GM21529 (cell line): ENCODE results near the gene GPSM1.

Experiments used
- ATAC-seq: cut with Tn5 transposase; IDR thresholded peaks from one replicate; pipeline ENCODE4 v1.9.1; 2021; ENCODE audit not compliant: unreplicated experiment

Gene GPSM1, protein sequence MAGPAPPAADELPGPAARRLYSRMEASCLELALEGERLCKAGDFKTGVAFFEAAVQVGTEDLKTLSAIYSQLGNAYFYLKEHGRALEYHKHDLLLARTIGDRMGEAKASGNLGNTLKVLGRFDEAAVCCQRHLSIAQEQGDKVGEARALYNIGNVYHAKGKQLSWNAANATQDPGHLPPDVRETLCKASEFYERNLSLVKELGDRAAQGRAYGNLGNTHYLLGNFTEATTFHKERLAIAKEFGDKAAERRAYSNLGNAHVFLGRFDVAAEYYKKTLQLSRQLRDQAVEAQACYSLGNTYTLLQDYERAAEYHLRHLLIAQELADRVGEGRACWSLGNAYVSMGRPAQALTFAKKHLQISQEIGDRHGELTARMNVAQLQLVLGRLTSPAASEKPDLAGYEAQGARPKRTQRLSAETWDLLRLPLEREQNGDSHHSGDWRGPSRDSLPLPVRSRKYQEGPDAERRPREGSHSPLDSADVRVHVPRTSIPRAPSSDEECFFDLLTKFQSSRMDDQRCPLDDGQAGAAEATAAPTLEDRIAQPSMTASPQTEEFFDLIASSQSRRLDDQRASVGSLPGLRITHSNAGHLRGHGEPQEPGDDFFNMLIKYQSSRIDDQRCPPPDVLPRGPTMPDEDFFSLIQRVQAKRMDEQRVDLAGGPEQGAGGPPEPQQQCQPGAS

DNA sequence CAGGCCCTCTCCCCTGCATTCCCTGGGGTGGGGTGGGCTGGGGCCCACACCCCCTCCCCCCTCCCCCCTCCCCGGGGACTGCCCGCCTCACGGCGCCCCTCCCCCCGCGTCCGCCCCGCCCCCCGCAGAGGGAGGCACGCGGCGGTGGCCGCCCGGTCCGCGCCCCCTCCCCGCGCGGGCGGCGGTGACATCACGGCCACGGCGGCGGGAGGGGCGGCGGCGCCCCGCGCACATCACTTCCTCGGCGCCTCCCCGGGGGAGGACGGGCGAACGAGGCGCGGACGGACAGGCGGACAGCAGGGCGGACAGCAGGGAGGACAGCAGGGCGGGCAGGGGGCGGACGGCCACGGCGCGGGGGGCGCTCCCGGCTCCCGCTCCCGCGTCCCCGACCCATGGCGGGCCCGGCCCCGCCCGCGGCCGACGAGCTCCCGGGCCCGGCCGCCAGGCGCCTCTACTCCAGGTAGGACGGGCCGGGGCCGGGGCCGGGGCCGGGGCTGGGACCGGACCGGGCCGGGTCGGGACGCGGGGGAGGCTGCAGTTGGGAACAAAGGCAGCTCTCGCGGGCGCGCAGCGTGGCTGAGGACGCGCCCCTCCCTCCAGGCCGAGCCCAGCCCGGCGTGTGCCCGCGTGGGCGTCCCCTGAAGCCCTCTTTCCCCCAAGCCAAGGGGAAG is at the start of gene GPSM1:
TSS of gene GPSM1 (plus strand) at position 236 of the 671 bp plus-strand sequence. CDS start at position 393, 157 bp downstream.
- ATAC-seq = no peak

DNA sequence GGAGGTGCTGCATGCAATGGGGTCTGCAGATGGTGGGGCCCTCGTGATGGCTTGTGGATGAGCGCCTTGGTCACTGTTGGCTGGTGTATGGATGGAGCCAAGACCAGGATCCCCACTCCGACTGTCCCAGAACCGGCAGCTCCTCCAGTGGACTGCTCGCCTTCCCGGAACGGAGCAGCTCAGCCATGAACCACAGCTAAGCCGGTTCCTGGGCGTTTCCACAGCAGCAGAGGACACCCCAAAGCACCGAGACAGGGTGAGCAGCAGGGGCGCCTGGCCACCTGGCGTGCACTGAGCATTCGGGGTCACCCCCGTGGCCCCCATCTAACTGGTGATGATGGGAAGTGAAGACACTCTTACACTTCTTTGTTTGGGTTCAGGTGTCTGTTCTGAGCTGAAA is 49.6 kb upstream of the GPSM1 start:
- ATAC-seq = no peak

DNA sequence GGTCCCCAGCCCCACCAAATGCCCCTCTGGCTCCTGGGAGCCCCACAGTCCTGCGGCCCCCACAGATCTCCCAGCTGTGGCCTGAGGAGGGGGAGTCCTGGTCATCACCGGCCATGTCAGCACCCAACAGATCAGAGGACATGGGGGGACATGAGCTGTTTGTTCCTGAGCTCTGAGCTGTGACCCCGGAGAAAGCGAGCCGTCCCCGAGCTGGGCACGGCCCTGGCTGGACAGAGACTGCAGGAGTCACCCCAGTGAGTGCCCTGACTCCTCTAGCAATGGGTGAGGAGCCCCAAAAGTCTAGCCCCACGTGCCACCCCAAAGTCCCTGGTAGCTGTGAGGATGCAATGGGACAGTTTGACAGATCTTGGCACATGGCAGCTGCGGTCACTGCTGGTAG is 49.1 kb upstream of the GPSM1 start:
- no peak for ATAC-seq

DNA sequence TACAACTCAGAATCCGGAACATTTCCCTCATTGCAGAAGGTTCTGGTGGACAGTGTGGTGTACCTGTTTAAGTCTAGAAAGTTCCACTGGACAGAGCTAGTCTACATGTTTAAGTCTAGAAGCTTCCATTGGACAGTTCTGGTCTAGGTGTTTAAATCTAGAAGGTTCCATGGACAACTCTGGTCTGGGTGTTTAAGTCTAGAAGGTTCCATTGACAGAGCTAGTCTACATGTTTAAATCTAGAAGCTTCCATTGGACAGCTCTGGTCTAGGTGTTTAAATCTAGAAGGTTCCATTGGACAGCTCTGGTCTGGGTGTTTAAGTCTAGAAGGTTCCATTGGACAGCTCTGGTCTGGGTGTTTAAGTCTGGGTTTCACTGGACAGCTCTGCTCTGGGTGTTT is 48.4 kb upstream of the GPSM1 start:
- ATAC-seq = no peak

DNA sequence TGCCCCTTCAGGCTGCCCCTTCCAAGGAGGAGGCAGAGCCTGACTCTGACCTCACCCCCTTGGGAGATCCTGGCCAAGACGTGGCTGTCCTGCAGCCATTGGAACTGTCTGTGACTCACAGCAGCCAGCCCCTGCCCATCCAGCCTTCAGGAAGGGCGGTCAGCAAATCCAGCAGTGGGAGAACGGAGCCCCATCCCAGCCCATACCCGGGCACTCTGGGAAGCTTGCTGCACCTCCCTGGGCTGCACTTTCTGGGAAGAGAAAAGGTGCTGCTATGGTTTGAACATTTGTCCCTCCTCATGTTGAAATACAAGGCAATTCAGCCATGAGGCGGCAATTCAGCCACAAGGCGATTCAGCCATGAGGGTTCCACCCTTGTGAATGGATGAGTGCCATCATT is 47.9 kb upstream of the GPSM1 start:
- ATAC-seq = no peak

DNA sequence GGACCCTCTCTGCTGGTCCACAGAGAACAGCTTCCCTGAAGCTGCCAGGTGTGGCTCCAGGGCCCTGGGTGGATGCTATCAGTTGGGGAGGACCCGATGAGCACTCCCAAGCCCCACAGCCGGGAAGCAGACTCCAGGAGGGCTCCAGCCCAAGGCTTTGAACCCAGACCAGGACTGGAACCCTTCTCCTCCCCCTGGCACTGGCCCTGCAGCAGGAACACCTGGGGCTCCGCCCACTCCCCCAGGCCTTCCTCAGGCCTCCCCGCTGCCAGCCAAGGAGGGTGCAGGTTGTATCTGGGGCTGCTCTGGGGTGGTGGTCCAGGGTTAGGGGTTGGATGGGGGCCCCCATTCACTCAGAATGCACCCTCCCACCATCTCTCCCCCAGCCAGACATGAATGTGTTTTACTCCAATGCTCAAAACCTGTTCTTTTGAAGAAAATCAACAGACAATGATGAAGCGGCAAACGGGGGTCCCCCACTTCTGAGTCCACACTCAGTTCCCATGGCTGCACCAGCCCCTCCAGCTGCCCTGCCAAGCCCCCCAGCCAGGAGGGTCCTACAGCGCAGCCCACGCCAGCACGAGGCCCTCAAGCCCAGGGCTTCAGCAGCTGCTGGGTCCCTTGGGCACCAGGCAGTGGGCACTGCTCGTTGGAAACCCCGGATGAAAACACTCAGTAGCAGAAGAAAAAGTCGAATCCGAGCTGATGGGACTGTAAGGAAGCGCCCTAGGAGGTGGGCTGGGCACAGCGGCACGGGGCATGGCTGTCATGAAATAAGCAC is 46.6 kb upstream of the GPSM1 start:
- ATAC-seq = no peak

DNA sequence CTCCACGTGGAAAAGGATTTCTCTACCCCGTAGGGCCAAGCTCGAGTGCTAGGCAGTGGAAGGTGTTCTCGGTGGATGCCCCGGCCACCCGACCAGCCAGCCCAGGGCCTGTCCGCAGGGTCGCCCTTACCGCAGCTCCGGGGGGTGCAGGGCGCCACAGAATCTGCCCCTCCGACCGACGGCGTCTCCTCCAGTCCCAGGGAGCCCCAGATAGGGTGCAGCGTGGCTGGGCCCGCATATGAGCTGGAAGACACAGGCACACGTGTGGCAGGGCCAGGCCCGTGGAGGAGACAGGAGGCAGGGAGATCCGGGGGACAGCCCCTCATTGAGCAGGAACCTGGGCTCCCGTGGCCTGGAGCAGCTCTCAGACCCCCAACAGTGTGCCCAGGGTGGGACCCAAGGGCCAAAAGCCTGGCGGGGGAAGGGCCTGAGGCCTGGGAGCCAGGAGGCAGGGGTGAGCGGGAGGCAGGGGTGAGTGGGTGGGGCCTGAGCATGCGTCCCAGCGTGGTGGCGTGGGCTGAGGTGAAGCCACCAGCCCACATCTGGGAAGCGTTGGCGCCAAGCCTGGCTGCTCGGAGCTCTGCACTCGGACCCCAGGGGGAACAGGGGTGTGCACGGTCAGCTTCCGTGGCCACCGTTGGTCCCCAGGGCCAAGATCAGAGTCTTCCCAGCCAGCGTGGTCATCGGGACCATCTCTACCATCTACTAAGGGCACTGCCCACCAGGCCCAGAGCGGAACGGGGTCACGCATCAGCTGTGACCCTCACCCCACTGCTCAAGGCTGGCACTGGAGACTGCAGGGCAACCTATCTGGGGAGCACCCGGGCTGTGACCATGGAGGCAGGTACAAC is 45.7 kb upstream of the GPSM1 start:
- no peak for ATAC-seq

DNA sequence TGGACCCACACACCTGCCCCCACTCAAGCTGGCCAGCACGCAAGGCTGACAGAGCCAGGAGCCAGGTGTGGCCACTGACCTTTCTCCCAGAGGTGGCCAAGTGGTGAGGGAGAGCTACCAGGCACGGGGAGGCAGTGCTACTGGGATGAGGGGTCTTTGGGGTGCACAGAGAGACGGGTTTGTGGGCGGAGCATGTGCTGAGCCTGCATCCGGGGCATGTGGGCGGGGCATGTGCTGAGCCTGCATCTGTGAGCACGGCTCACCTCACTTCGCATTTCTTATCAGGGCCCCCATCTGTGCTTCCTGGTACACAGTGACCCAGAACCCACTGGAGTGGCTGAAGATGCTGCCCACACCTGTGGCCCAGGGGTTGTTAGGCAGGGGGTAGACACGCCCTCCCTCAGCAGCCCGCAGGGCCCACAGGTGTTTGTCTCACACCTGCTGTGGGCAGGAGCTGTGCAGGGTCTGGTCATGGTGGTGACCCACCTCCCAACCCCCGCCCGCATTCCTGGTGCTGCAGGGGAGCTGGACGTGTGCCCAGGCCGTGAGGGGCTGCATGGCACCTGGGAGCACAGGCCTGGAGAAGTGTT is 45.0 kb upstream of the GPSM1 start:
- ATAC-seq = no peak

DNA sequence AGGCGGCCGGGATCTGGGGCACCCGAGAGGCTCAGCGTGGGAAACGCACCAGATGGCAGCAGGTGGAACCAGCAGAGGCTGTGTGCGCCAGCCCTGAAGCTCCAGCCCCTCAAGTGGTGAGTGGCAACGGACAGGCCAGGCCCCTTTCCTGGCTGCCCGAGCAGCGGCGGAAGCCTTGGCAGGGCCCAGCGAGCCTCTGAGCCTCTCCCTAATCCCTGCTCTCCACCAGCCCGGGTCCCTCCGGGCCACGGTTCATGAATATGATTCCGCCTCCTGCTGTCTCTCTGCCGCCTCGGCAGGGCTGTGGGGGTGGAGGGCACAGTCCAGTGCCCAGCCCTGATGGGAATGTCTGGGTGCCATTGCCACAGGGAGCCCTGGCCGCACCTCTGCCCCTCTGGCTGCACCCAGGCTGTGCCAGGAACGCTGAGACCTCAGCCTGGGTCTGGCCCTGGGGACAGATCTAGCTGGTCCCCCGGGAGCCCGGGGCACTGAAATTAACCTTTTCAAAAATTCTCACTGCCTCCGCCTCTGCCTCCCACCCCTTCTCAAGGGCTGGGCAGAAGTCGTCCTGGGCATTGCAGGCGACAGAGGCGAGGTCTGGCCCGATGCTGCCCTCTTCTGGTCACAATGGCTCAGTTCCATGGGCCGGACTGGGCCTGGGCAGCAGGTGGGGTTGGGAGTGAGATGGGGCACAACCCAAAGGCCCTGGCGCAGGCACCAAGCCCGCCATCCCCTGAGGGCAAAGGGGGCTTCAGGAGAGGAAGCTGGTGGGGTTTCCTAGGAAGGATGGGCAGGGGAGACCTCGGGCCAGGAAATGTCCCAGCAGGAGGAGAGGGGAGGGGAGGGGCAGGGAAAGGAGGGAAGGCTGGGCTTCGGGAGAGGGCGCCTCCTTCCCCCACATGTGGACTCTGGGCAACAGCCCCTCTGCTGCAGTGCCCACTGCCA is 43.8 kb upstream of the GPSM1 start:
- peak; percentile 72 for ATAC-seq

DNA sequence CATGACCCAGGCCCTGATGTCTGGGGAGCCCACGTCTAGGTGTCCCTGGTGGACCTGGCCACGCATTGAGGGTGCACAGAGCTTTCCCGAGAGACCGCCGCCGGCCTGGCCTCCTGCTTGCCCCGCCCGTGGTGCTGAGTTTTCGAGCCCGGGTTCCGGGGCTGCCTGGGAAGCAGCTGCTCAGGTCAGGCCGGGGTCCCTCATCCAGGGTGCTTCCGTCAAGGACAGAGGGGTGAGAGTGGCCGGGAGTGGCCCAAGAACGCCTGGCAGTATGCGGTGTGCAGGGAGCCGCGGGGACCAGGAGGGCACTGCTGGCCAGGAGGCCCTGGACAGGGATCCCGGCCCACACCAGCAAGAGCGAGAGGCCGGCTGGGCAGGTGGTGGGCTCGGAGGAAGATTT is 43.0 kb upstream of the GPSM1 start:
- no peak for ATAC-seq

DNA sequence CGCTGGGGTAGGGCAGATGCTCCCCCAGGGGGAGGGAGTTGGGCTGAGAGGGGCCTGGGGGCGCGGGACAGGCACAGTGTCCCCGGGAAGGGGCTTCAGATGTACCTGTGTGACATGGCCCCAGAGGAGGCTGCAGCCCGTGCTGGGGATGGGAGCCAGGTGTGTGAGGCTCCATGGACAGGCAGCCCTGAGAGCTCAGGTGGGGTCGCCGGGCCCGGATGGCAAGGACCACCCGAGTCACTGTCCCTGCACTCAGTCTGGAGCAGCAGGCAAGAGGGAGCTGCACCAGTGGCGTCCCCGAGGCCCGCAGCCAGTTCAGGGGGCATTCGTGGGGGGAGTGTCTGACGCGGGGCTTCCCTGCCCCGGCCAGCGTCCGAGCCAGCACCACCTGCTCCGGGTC is 42.4 kb upstream of the GPSM1 start:
- ATAC-seq = no peak

DNA sequence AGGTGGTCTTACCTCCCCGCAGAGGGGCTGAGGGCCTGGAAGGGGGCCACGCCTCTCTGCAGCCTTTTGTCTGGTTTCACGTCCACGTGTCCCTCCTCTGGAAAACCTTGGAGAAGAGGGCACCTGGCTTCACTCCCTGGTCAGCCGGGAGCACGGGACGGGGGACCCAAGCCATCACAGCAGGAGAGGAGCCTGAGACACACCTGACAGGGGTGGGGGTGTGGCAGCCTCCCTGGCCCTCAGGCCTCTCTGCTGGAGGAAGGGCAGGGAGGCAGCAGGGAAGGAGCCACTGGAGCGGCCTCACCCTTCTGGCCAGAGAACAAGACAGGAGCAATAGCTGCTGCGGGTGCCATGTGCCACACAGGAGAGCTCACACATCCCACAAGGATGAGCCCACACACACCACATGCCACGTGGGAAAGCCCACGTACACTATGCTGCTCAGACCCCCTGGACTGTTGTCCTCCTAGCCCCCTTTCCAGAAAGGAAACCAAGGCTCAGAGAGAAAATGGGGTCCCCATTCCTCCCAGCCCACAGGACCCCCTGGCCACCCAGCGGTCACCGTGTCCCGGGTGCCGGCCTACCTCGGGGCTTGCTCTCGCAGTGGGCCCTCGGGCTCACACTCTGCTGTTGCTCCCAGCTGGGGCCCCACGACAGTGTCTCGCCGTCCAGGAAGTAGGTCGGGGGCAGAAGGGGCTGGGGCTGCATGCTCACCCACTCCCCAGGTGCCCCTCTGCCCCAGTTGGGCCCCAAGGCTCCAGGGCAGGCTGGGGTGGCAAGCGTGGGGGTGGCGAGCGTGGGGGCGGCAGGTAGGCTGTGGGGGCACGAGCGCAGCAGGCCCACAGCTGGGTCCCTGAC is 41.6 kb upstream of the GPSM1 start:
- no peak for ATAC-seq

DNA sequence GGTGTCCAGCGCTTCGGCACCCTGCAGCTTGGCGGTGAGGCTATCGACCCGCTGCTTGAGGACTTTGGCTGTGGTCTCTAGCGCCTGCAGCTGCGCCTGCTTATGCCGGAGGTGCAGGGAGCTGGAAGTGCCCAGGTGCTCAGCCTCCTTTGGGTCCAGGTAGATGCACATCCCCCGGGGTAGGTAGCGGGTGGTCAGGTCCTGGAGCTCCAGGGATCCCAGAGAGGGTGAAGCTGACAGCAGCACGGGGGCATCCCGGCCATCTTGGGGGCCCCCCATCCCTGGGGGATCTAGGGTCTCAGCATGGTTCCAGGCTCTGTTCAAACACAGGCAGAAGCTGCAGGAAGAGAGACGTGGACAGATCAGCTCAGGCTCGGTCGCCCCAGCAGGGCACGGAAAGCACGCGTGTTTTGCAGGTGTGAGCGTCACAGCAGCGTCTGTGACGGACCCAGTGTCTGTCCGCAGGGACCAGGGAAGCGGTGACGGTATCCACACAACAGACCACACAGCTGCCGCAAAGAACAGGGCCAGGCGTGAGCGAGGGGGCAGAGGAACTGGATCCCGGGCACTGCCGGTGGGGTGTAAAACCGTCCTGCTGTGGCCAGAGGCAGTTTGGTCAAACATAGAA is 40.9 kb upstream of the GPSM1 start:
- no peak for ATAC-seq

DNA sequence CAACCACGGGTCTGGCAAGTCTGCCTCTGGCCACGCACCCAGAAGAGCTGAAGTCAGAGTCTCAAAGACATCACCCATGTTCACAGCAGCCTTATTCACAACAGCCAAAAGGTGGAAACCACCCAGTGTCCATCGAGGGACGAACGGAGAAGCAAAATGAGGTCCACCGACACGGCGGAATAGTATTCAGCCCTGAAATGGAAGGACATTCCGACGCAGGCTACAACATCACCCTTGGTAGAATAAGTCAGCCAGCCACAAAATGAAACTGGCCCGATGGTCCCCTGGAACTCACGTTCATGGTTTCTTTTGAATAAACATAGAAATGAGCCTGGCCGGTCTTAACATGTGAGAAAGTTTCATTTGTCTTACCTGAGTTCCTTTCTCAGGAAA is 40.4 kb upstream of the GPSM1 start:
- ATAC-seq = no peak

DNA sequence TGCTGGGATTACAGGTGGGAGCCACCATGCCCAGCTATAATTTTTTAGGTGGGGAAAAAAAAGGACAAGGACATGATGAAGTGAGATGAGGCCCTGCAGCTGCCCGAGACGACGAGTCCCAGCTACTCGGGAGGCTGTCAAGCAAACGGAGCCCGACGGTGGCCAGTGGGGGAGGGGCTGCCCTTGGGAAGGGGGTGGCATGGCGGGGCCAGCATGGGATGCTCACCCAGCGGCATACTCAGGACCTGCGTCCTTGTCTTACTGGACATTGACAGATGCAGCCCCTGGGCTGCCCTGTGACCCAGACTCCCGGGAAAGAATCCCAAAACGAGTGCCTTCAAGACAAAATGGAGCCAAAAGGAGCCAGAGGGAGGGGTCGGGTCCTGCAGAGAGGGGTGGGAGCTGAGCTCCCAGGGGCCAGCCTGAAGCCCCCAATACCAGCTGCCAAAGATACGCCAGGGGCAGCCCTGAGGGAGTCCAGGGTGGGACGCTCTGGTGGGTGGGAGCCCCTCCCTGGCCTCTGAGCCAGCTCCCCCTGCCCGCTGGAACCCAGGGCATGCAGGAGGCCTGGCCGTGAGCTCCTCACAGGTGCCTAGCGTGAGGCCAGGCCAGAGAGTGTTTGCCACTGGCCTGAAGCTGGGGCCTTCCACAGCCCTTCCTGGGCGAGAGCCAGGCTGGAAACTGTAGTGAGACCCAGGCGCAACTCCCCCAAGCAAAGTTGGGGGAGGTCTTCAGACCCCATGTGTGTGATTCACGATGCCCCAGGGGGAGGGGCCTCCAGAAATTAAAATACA is 39.2 kb upstream of the GPSM1 start:
- no peak for ATAC-seq

DNA sequence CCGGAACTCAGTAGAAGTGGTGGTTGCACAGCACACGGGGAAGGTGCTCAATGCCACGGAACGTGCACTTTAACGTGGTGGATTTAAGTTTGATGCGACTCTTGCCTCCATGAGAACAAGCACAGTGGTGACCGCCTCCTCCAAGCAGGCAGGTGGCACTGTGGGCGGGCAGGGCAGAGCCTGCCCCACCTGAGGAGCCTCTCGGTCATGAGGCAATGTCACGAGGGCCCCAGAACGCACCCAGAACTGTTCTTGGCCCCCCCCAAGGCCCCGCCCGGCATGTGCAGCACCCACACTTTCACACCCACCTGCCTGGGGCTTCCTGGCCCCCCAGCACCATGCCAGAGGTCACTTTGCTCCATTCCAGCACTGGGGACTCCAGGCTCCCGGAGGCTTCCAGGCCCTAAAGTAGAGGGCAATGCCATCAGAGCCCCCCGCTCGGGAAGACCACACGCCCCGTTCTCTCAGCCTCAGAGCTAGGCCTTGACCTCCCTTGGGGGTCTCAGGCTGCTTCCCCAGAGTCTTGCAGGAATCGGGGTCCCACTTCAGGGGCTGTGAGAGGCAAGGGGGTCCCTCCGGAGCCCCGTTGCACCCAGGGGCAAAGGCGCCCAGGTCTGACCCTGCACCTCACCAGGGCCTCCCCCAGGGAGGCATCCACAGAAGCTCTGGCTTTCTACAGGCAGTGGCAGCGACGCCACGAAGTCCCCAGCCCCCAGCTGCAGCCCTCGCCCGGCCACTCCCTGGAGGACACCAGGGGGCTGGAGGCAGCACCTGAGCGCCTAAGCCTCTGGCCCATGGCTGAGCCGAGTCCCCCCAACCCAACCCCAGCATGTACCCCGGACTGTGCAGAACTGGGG is 37.5 kb upstream of the GPSM1 start:
- no peak for ATAC-seq
